Spinal cord (tissue), 10 donors: ENCODE measurements around the gene DGKE. TPM values are rescaled to one million over a fixed set of nuclear protein-coding genes. Genes with fewer than 3 reads are reported as not detected.

Source experiments
- DNase-seq, 6 donors: peaks; one replicate each; pipeline versions ENCODE4 v3.0.0 to v3.0.0-alpha.2; 2013 to 2015; ENCODE audit warnings: low spot score in 6 of 6, low read depth in 4 of 6
- H3K27ac ChIP-seq: one replicate; pipeline ENCODE4 v1.5.1; 2013; ENCODE audit warnings: low read depth, low read length, control low read depth
- H3K27me3 ChIP-seq: one replicate; pipeline ENCODE4 v1.6.1; 2013; ENCODE audit warnings: low read length; ENCODE audit not compliant: control insufficient read depth, insufficient read depth
- H3K36me3 ChIP-seq: one replicate; pipeline ENCODE4 v1.6.1; 2013; ENCODE audit warnings: low read length; ENCODE audit not compliant: control insufficient read depth, insufficient read depth
- H3K4me1 ChIP-seq: one replicate; pipeline ENCODE4 v1.6.1; 2013; ENCODE audit warnings: low read length; ENCODE audit not compliant: control insufficient read depth, insufficient read depth
- H3K4me3 ChIP-seq: one replicate; pipeline ENCODE4 v1.5.1; 2013; ENCODE audit warnings: low read depth, low read length, control low read depth
- H3K9me3 ChIP-seq: one replicate; pipeline ENCODE4 v1.6.1; 2013; ENCODE audit warnings: low read length; ENCODE audit not compliant: control insufficient read depth, insufficient read depth
- WGBS: methylation state at CpG from one replicate; pipeline ENCODE4 v1.1.5; 2013; ENCODE audit warnings: missing lambda C conversion rate; ENCODE audit not compliant: insufficient coverage; 5-methylcytosine and 5-hydroxymethylcytosine counted together
- polyA plus RNA-seq, 2 donors: library from polyadenylated mRNA; unstranded; fragments of 120-200 nt; gene quantifications; one replicate each; pipeline ENCODE4 v1.2.1, GENCODE V29; 2013; ENCODE audit not compliant: insufficient read length in 2 of 2
- total RNA-seq, 2 donors: library from RNA; depleted of rRNA in 1 of 2; stranded (reverse); fragments of 120-200 nt in 1 of 2; fragments of >200 nt in 1 of 2; gene quantifications; one replicate each; pipeline versions ENCODE4 v1.2.3 to v1.2.4, GENCODE V29; 2013 to 2014
- donor health status: healthy.

DGKE gene
- total and polyA plus RNA-seq, 4 donors, result 11.0 to 38.1 (median 11.7) TPM

- no peaks in the 10 kb centered on the region for H3K27me3 ChIP-seq
- no peaks in the 10 kb centered on the region for H3K36me3 ChIP-seq
- H3K27ac ChIP-seq, result no peak overlapping the region
- H3K4me1 ChIP-seq, result no peaks in the 10 kb centered on the region
- no peak overlapping the region for H3K4me3 ChIP-seq
- WGBS, result no CpG with 5 or more reads among the region's 5 CpGs
- DNase-seq, result no peak
- H3K9me3 ChIP-seq, result no peaks in the 10 kb centered on the region
These were observed 32.1 kb downstream of the DGKE start for GRCh38 chr17:56866076-56866475.

GRCh38 chr17:56866496-56866895 is 32.5 kb downstream of the DGKE start:
- Histone ChIP-seq H3K36me3 (no peaks in the 10 kb centered on the region), H3K27ac (no peak overlapping the region), H3K4me1 (no peaks in the 10 kb centered on the region), H3K4me3 (no peak overlapping the region), H3K9me3 (no peaks in the 10 kb centered on the region), H3K27me3 (no peaks in the 10 kb centered on the region)
- no peak for DNase-seq
- no CpG with 5 or more reads among the region's 3 CpGs for WGBS

GRCh38 chr17:56867948-56868376 is 34.0 kb downstream of the DGKE start:
- no CpG with 5 or more reads among the region's 2 CpGs for WGBS
- Histone ChIP-seq H3K4me1 (no peaks in the 10 kb centered on the region), H3K27ac (no peak overlapping the region), H3K9me3 (no peaks in the 10 kb centered on the region), H3K27me3 (no peaks in the 10 kb centered on the region), H3K36me3 (no peaks in the 10 kb centered on the region), H3K4me3 (no peak overlapping the region)
- DNase-seq, result no peak

- WGBS, result 80% methylated on average over 1 of the region's 3 CpGs
- no peak overlapping the region for H3K27ac ChIP-seq
- H3K4me3 ChIP-seq, result no peak overlapping the region
- H3K9me3 ChIP-seq, result no peaks in the 10 kb centered on the region
- no peaks in the 10 kb centered on the region for H3K27me3 ChIP-seq
- no peaks in the 10 kb centered on the region for H3K36me3 ChIP-seq
- H3K4me1 ChIP-seq, result no peaks in the 10 kb centered on the region
- no peak for DNase-seq
These were observed 34.8 kb downstream of the DGKE start for GRCh38 chr17:56868716-56869115.

- no peak overlapping the region for H3K4me3 ChIP-seq
- no peaks in the 10 kb centered on the region for H3K27me3 ChIP-seq
- H3K36me3 ChIP-seq, result no peaks in the 10 kb centered on the region
- H3K9me3 ChIP-seq, result no peaks in the 10 kb centered on the region
- no peak overlapping the region for H3K27ac ChIP-seq
- WGBS, result no CpG with 5 or more reads among the region's 4 CpGs
- DNase-seq, result no peak
- no peaks in the 10 kb centered on the region for H3K4me1 ChIP-seq
These were observed 36.2 kb downstream of the DGKE start for GRCh38 chr17:56870081-56870651.

- H3K4me3 ChIP-seq, result no peak overlapping the region
- no peaks in the 10 kb centered on the region for H3K36me3 ChIP-seq
- no CpG with 5 or more reads among the region's 7 CpGs for WGBS
- no peaks in the 10 kb centered on the region for H3K9me3 ChIP-seq
- no peaks in the 10 kb centered on the region for H3K4me1 ChIP-seq
- no peaks in the 10 kb centered on the region for H3K27me3 ChIP-seq
- no peak for DNase-seq
- H3K27ac ChIP-seq, result no peak overlapping the region
These were observed 42.8 kb downstream of the DGKE start for GRCh38 chr17:56876766-56877179.

- H3K4me3 ChIP-seq, result no peak overlapping the region
- 87% methylated on average over 6 of the region's 7 CpGs for WGBS
These were observed 45.3 kb downstream of the DGKE start for GRCh38 chr17:56879280-56879679.

GRCh38 chr17:56880133-56880532 is 46.2 kb downstream of the DGKE start:
- Histone ChIP-seq H3K27ac (no peak overlapping the region), H3K36me3 (no peaks in the 10 kb centered on the region), H3K9me3 (no peaks in the 10 kb centered on the region), H3K27me3 (no peaks in the 10 kb centered on the region), H3K4me1 (no peaks in the 10 kb centered on the region), H3K4me3 (no peak overlapping the region)
- DNase-seq, result no peak
- 91% methylated on average over 2 of the region's 3 CpGs for WGBS

More at GRCh38 chr17:56879280-56879679, 45.3 kb downstream of the DGKE start:
- no peaks in the 10 kb centered on the region for H3K36me3 ChIP-seq
- H3K27ac ChIP-seq, result no peak overlapping the region
- H3K9me3 ChIP-seq, result no peaks in the 10 kb centered on the region
- H3K4me1 ChIP-seq, result no peaks in the 10 kb centered on the region
- no peak for DNase-seq
- no peaks in the 10 kb centered on the region for H3K27me3 ChIP-seq

- H3K27me3 ChIP-seq, result no peaks in the 10 kb centered on the region
- DNase-seq, result no peak
- H3K36me3 ChIP-seq, result no peaks in the 10 kb centered on the region
- H3K9me3 ChIP-seq, result no peaks in the 10 kb centered on the region
- no peaks in the 10 kb centered on the region for H3K4me1 ChIP-seq
- H3K27ac ChIP-seq, result no peak overlapping the region
- WGBS, result 83% methylated on average over 4 of the region's 8 CpGs
- no peak overlapping the region for H3K4me3 ChIP-seq
These were observed 46.6 kb downstream of the DGKE start for GRCh38 chr17:56880571-56880970.

- Histone ChIP-seq H3K27me3 (no peaks in the 10 kb centered on the region), H3K9me3 (no peaks in the 10 kb centered on the region), H3K27ac (no peak overlapping the region), H3K4me1 (no peaks in the 10 kb centered on the region), H3K36me3 (no peaks in the 10 kb centered on the region), H3K4me3 (no peak overlapping the region)
- WGBS, result 80% methylated on average over 2 of the region's 3 CpGs
- DNase-seq, result no peak
These were observed 47.8 kb downstream of the DGKE start for GRCh38 chr17:56881685-56882295.
